Panc1 (cell line): ENCODE data around the gene ATXN7.

Experiments used
- POLR2AphosphoS5 ChIP-seq: IDR thresholded peaks from 2 replicates; pipeline ENCODE4 v1.6.1; 2012; ENCODE audit warnings: mild to moderate bottlenecking, low read depth, low read length, moderate library complexity
- TCF7L2 ChIP-seq: IDR thresholded peaks from 2 replicates; pipeline ENCODE4 v1.6.1; 2011; ENCODE audit warnings: mild to moderate bottlenecking, low read depth, low read length, inconsistent platforms
- TF ChIP-seq, protein P1 (sequence below), 2 experiments: IDR thresholded peaks; 2 replicates each; pipeline ENCODE4 v1.6.1; 2011 to 2012; ENCODE audit warnings: low read depth in 2 of 2, control low read depth in 1 of 2, low read length in 1 of 2, mild to moderate bottlenecking in 1 of 2, moderate library complexity in 1 of 2; ENCODE audit not compliant: insufficient read depth in 1 of 2
- TF ChIP-seq, protein P2 (sequence below): fragments of 450-650 bp; IDR thresholded peaks from 2 replicates; pipeline ENCODE4 v1.5.1; 2017; ENCODE audit warnings: mild to moderate bottlenecking

DNA sequence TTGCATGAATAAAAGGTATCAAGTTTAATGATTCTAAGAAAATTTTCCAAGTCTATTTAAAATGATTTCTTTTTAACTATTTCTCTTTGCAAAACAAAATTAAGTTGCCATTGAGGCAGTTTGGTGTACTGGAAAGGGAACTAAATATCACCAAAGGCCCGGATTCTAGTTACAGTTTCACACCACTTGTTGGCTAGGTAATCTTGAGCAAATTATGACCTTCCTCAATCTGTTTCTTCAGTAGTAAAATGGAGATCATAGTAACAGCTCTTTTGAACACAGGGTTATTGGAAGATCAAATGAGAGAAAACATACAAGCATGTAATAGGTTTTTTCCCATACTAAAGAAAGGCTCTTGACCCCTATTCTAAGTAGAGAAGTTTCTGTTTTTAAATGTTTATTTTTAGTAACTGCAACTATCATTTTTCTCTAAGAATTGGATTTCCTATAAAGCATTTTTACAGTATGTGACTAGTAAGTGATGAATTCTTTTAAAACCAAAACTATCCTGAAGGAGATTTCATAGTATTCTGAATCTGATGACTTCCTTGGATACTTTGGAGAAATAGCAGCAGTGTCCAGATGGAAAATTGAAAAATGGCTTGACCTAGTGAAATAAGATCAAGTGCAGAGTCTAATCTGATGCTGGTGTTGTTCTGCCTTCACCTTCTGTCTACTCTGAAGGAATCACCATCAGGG is 32.8 kb downstream of the ATXN7 start:
- TF ChIP-seq, protein P1, sequence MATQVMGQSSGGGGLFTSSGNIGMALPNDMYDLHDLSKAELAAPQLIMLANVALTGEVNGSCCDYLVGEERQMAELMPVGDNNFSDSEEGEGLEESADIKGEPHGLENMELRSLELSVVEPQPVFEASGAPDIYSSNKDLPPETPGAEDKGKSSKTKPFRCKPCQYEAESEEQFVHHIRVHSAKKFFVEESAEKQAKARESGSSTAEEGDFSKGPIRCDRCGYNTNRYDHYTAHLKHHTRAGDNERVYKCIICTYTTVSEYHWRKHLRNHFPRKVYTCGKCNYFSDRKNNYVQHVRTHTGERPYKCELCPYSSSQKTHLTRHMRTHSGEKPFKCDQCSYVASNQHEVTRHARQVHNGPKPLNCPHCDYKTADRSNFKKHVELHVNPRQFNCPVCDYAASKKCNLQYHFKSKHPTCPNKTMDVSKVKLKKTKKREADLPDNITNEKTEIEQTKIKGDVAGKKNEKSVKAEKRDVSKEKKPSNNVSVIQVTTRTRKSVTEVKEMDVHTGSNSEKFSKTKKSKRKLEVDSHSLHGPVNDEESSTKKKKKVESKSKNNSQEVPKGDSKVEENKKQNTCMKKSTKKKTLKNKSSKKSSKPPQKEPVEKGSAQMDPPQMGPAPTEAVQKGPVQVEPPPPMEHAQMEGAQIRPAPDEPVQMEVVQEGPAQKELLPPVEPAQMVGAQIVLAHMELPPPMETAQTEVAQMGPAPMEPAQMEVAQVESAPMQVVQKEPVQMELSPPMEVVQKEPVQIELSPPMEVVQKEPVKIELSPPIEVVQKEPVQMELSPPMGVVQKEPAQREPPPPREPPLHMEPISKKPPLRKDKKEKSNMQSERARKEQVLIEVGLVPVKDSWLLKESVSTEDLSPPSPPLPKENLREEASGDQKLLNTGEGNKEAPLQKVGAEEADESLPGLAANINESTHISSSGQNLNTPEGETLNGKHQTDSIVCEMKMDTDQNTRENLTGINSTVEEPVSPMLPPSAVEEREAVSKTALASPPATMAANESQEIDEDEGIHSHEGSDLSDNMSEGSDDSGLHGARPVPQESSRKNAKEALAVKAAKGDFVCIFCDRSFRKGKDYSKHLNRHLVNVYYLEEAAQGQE (IDR thresholded peaks at IDR 0.05; ENCODE audit: insufficient read depth in 1 of 2, low read depth in 2 of 2, low read length in 1 of 2), result no peak
- TF ChIP-seq, protein P2, sequence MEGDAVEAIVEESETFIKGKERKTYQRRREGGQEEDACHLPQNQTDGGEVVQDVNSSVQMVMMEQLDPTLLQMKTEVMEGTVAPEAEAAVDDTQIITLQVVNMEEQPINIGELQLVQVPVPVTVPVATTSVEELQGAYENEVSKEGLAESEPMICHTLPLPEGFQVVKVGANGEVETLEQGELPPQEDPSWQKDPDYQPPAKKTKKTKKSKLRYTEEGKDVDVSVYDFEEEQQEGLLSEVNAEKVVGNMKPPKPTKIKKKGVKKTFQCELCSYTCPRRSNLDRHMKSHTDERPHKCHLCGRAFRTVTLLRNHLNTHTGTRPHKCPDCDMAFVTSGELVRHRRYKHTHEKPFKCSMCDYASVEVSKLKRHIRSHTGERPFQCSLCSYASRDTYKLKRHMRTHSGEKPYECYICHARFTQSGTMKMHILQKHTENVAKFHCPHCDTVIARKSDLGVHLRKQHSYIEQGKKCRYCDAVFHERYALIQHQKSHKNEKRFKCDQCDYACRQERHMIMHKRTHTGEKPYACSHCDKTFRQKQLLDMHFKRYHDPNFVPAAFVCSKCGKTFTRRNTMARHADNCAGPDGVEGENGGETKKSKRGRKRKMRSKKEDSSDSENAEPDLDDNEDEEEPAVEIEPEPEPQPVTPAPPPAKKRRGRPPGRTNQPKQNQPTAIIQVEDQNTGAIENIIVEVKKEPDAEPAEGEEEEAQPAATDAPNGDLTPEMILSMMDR, result no peak
- TF ChIP-seq TCF7L2 (no peak), POLR2AphosphoS5 (no peak)
